GM18511 (cell line): Measurements from ENCODE around the gene TNFSF13.

Experiments
- ATAC-seq: cut with Tn5 transposase; IDR thresholded peaks from one replicate; pipeline ENCODE4 v1.9.1; 2021; ENCODE audit warnings: mild to moderate bottlenecking, moderate library complexity; ENCODE audit not compliant: unreplicated experiment

TNFSF13 gene

GRCh38 chr17:7558544-7559319 lies at the start of gene TNFSF13:
Gene TNFSF13, plus strand, starts transcription at chr17:7558750. Its CDS starts 290 bp downstream, at chr17:7559040.
- ATAC-seq: no peak

- ATAC-seq: no peak
Observed at GRCh38 chr17:7508846-7509245, 49.7 kb upstream of the TNFSF13 start.

- no peak for ATAC-seq
Observed at GRCh38 chr17:7509937-7510336, 48.6 kb upstream of the TNFSF13 start.

GRCh38 chr17:7511108-7511507 lies 47.4 kb upstream of the TNFSF13 start:
- no peak for ATAC-seq

- no peak for ATAC-seq
Observed at GRCh38 chr17:7512105-7512504, 46.4 kb upstream of the TNFSF13 start.

GRCh38 chr17:7512824-7513540 lies 45.6 kb upstream of the TNFSF13 start:
- ATAC-seq: no peak

- no peak for ATAC-seq
Observed at GRCh38 chr17:7513850-7514419, 44.6 kb upstream of the TNFSF13 start.

- no peak for ATAC-seq
Observed at GRCh38 chr17:7515911-7516610, 42.5 kb upstream of the TNFSF13 start.

GRCh38 chr17:7523033-7523432 lies 35.5 kb upstream of the TNFSF13 start:
- no peak for ATAC-seq

GRCh38 chr17:7528842-7529241 lies 29.7 kb upstream of the TNFSF13 start:
- no peak for ATAC-seq

- no peak for ATAC-seq
Observed at GRCh38 chr17:7530023-7530900, 28.3 kb upstream of the TNFSF13 start.

- no peak for ATAC-seq
Observed at GRCh38 chr17:7538050-7538449, 20.5 kb upstream of the TNFSF13 start.

GRCh38 chr17:7538891-7539545 lies 19.5 kb upstream of the TNFSF13 start:
- ATAC-seq: no peak

- ATAC-seq: no peak
Observed at GRCh38 chr17:7541074-7541621, 17.4 kb upstream of the TNFSF13 start.

- ATAC-seq: no peak
Observed at GRCh38 chr17:7544911-7545310, 13.6 kb upstream of the TNFSF13 start.

- ATAC-seq: no peak
Observed at GRCh38 chr17:7548585-7549400, 9.8 kb upstream of the TNFSF13 start, which contains the start of gene TNFSF12. Gene TNFSF12, plus strand, starts transcription at chr17:7549058. Its CDS starts 96 bp downstream, at chr17:7549154.

GRCh38 chr17:7549401-7550055 lies 9.0 kb upstream of the TNFSF13 start:
- no peak for ATAC-seq

- no peak for ATAC-seq
Observed at GRCh38 chr17:7550344-7550743, 8.2 kb upstream of the TNFSF13 start.
